GM23338 (cell line): ENCODE data around the gene WIPF1. TPM values are rescaled to one million over a fixed set of nuclear protein-coding genes. Genes with fewer than 3 reads are reported as not detected.

Experiments
- EZH2 ChIP-seq: fragments of 200-600 bp; sonication (generic); IDR thresholded peaks from one replicate; pipeline ENCODE4 v1.8.0; 2017; ENCODE audit warnings: antibody characterized with exemption, mild to moderate bottlenecking, low read depth; ENCODE audit not compliant: unreplicated experiment
- JUNB ChIP-seq: IDR thresholded peaks from one replicate; pipeline ENCODE4 v1.6.1; 2016; ENCODE audit warnings: antibody characterized with exemption; ENCODE audit not compliant: unreplicated experiment
- NANOG ChIP-seq: IDR thresholded peaks from 2 replicates; pipeline ENCODE4 v1.6.1; 2016; ENCODE audit warnings: antibody characterized with exemption, borderline replicate concordance
- POLR2AphosphoS5 ChIP-seq: IDR thresholded peaks from 2 replicates; pipeline ENCODE4 v1.6.1; 2016; ENCODE audit warnings: antibody characterized with exemption, low read depth
- STAT1 ChIP-seq: IDR thresholded peaks from one replicate; pipeline ENCODE4 v1.6.1; 2016; ENCODE audit warnings: antibody characterized with exemption; ENCODE audit not compliant: unreplicated experiment
- ZNF114 ChIP-seq: fragments of 250-450 bp; sonication (Bioruptor Pico); IDR thresholded peaks from 2 replicates; pipeline ENCODE4 v1.5.0; 2020; ENCODE audit warnings: mild to moderate bottlenecking, moderate library complexity
- polyA plus RNA-seq: library from polyadenylated mRNA; unstranded; fragments of >200 nt; fragmentation: Nextera tagmentation; extraction: Ambion mirVana; gene quantifications from 2 replicates; pipeline ENCODE4 v1.2.1, GENCODE V29; 2016
- total RNA-seq: library from RNA; depleted of rRNA; stranded (reverse); fragments of >200 nt; shearing (Covaris generic); gene quantifications from 2 replicates; pipeline ENCODE4 v1.2.3, GENCODE V29; 2014
- TF ChIP-seq, protein P1 (sequence below): fragments of 250-450 bp; sonication (Bioruptor Pico); IDR thresholded peaks from 2 replicates; pipeline ENCODE4 v1.5.0; 2020; ENCODE audit warnings: mild to moderate bottlenecking, moderate library complexity
- TF ChIP-seq, protein P2 (sequence below): IDR thresholded peaks from one replicate; pipeline ENCODE4 v1.6.1; 2018; ENCODE audit warnings: antibody characterized with exemption; ENCODE audit not compliant: unreplicated experiment

Gene WIPF1
- total and polyA plus RNA-seq, 2 experiments from 2014 or later, result 3.0 to 6.0 TPM

DNA sequence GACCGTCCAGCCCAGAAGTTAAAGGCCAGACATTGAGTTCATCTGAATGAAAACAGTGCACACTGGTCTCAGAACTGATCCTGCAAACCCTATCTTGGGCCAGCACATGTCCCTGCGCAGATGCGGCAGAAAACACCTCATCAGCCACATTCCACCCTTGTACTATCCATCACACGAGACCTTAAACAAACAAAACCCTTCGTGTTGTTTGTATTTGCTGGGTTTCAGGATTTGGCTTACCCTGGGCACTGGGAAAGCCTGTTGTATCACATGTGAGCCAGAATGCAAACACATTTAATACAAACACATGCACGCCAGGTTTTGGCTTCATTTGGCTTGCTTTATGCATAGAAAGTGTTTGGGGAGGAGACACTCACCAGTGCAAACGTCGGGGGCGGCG, 12.5 kb downstream of the WIPF1 start (continued):
- TF ChIP-seq, protein P1, sequence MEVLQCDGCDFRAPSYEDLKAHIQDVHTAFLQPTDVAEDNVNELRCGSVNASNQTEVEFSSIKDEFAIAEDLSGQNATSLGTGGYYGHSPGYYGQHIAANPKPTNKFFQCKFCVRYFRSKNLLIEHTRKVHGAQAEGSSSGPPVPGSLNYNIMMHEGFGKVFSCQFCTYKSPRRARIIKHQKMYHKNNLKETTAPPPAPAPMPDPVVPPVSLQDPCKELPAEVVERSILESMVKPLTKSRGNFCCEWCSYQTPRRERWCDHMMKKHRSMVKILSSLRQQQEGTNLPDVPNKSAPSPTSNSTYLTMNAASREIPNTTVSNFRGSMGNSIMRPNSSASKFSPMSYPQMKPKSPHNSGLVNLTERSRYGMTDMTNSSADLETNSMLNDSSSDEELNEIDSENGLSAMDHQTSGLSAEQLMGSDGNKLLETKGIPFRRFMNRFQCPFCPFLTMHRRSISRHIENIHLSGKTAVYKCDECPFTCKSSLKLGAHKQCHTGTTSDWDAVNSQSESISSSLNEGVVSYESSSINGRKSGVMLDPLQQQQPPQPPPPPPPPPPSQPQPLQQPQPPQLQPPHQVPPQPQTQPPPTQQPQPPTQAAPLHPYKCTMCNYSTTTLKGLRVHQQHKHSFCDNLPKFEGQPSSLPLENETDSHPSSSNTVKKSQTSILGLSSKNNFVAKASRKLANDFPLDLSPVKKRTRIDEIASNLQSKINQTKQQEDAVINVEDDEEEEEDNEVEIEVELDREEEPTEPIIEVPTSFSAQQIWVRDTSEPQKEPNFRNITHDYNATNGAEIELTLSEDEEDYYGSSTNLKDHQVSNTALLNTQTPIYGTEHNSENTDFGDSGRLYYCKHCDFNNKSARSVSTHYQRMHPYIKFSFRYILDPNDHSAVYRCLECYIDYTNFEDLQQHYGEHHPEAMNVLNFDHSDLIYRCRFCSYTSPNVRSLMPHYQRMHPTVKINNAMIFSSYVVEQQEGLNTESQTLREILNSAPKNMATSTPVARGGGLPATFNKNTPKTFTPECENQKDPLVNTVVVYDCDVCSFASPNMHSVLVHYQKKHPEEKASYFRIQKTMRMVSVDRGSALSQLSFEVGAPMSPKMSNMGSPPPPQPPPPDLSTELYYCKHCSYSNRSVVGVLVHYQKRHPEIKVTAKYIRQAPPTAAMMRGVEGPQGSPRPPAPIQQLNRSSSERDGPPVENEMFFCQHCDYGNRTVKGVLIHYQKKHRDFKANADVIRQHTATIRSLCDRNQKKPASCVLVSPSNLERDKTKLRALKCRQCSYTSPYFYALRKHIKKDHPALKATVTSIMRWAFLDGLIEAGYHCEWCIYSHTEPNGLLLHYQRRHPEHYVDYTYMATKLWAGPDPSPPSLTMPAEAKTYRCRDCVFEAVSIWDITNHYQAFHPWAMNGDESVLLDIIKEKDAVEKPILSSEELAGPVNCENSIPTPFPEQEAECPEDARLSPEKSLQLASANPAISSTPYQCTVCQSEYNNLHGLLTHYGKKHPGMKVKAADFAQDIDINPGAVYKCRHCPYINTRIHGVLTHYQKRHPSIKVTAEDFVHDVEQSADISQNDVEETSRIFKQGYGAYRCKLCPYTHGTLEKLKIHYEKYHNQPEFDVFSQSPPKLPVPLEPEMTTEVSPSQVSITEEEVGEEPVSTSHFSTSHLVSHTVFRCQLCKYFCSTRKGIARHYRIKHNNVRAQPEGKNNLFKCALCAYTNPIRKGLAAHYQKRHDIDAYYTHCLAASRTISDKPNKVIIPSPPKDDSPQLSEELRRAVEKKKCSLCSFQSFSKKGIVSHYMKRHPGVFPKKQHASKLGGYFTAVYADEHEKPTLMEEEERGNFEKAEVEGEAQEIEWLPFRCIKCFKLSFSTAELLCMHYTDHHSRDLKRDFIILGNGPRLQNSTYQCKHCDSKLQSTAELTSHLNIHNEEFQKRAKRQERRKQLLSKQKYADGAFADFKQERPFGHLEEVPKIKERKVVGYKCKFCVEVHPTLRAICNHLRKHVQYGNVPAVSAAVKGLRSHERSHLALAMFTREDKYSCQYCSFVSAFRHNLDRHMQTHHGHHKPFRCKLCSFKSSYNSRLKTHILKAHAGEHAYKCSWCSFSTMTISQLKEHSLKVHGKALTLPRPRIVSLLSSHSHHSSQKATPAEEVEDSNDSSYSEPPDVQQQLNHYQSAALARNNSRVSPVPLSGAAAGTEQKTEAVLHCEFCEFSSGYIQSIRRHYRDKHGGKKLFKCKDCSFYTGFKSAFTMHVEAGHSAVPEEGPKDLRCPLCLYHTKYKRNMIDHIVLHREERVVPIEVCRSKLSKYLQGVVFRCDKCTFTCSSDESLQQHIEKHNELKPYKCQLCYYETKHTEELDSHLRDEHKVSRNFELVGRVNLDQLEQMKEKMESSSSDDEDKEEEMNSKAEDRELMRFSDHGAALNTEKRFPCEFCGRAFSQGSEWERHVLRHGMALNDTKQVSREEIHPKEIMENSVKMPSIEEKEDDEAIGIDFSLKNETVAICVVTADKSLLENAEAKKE (CRISPR knock-in tag), result no peak
- TF ChIP-seq, protein P2, sequence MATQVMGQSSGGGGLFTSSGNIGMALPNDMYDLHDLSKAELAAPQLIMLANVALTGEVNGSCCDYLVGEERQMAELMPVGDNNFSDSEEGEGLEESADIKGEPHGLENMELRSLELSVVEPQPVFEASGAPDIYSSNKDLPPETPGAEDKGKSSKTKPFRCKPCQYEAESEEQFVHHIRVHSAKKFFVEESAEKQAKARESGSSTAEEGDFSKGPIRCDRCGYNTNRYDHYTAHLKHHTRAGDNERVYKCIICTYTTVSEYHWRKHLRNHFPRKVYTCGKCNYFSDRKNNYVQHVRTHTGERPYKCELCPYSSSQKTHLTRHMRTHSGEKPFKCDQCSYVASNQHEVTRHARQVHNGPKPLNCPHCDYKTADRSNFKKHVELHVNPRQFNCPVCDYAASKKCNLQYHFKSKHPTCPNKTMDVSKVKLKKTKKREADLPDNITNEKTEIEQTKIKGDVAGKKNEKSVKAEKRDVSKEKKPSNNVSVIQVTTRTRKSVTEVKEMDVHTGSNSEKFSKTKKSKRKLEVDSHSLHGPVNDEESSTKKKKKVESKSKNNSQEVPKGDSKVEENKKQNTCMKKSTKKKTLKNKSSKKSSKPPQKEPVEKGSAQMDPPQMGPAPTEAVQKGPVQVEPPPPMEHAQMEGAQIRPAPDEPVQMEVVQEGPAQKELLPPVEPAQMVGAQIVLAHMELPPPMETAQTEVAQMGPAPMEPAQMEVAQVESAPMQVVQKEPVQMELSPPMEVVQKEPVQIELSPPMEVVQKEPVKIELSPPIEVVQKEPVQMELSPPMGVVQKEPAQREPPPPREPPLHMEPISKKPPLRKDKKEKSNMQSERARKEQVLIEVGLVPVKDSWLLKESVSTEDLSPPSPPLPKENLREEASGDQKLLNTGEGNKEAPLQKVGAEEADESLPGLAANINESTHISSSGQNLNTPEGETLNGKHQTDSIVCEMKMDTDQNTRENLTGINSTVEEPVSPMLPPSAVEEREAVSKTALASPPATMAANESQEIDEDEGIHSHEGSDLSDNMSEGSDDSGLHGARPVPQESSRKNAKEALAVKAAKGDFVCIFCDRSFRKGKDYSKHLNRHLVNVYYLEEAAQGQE, result no peak
- no peak for TF ChIP-seq STAT1
- no peak for TF ChIP-seq ZNF114
- no peak for TF ChIP-seq EZH2
- TF ChIP-seq NANOG, result no peak
- no peak for TF ChIP-seq JUNB
- no peak for TF ChIP-seq POLR2AphosphoS5
